BJ (cell line): Measurements from ENCODE around the gene CD6. TPM values are rescaled to one million over a fixed set of nuclear protein-coding genes. Genes with fewer than 3 reads are reported as not detected.

Source experiments
- CTCF ChIA-PET: fragments of 350-600 bp; formaldehyde crosslinking; extraction: SDS; loops from one replicate; lab custom pipeline; 2021; ENCODE audit warnings: antibody characterized with exemption, inconsistent platforms; lab: Yijun Ruan, JAX
- POLR2A ChIA-PET: fragments of 300-600 bp; sonication (Branson Sonifier 250); formaldehyde crosslinking; extraction: SDS; loops from one replicate; lab custom pipeline; 2021; ENCODE audit warnings: antibody characterized with exemption; lab: Charles Lee
- DNase-seq: peaks from one replicate; pipeline ENCODE4 v3.0.0-alpha.2; 2011; ENCODE audit warnings: low read depth
- H3K27me3 ChIP-seq: 2 replicates; pipeline ENCODE4 v1.6.0; 2011; ENCODE audit warnings: low read length; ENCODE audit not compliant: control insufficient read depth, insufficient read depth
- H3K36me3 ChIP-seq: 2 replicates; pipeline ENCODE4 v1.5.1; 2011; ENCODE audit warnings: low read length; ENCODE audit not compliant: control insufficient read depth, insufficient read depth
- H3K4me3 ChIP-seq: 2 replicates; pipeline ENCODE4 v1.5.1; 2011; ENCODE audit warnings: low read depth, mild to moderate bottlenecking, control low read depth, low read length
- polyA plus RNA-seq: library from polyadenylated mRNA; depleted of rRNA; stranded (reverse); fragments of >200 nt; gene quantifications from 2 replicates; pipeline ENCODE4 v1.2.3, GENCODE V29; 2011
- TF ChIP-seq, protein P1 (sequence below): IDR thresholded peaks from 2 replicates; pipeline ENCODE4 v1.5.1; 2011; ENCODE audit warnings: low read depth, mild to moderate bottlenecking, control low read depth, inconsistent platforms, low read length, moderate library complexity; ENCODE audit not compliant: insufficient read depth

The CD6 gene
- polyA plus RNA-seq, 1 experiment, result not detected

DNA sequence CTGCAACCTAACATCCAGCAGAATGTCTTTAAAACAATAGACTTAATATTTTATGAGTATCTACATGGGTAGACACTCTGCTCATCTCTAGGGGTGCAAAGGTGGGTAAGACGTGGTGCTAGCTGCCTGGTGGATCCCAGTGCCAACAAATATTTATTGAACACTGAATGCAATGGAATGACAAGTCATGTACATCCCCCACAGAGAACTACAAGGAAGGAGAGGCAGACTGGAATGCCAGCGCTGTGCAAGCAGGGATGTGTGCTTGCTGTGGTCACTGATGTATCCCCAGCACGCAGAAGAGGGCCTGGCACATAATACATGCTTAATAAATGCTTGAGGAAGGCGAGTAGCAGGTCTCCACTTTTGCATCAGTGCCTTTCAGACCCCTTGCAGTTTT, 61.9 kb downstream of the CD6 start:
- CTCF ChIA-PET, result no interaction called here

DNA sequence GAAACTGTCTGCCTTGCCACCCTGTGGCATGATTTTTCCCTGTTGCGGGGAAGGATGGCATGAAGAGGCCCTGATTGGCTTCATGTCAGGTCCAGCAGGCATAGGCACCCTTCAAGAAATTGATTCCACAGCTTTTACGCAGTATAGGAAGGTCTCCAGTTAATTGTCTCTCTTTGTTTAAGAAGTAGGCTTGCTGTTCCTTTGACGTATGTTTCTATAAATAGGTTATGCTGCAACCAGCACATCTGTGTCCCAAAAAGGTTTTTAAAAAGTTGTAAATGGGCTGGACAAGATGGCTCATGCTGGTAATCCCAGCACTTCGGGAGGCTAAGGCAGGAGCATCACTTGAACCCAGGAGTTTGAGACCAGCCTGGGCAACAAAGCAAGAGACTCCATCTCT, 62.6 kb downstream of the CD6 start:
- POLR2A ChIA-PET, result no interaction called here
- H3K36me3 ChIP-seq, result no peaks in the 10 kb centered on the region
- peaks cover 2% of the 10 kb centered on the region; the same call in 1 of the 2 replicates for H3K27me3 ChIP-seq
- CTCF ChIA-PET, result no interaction called here
- no peak for DNase-seq
- TF ChIP-seq, protein P1, sequence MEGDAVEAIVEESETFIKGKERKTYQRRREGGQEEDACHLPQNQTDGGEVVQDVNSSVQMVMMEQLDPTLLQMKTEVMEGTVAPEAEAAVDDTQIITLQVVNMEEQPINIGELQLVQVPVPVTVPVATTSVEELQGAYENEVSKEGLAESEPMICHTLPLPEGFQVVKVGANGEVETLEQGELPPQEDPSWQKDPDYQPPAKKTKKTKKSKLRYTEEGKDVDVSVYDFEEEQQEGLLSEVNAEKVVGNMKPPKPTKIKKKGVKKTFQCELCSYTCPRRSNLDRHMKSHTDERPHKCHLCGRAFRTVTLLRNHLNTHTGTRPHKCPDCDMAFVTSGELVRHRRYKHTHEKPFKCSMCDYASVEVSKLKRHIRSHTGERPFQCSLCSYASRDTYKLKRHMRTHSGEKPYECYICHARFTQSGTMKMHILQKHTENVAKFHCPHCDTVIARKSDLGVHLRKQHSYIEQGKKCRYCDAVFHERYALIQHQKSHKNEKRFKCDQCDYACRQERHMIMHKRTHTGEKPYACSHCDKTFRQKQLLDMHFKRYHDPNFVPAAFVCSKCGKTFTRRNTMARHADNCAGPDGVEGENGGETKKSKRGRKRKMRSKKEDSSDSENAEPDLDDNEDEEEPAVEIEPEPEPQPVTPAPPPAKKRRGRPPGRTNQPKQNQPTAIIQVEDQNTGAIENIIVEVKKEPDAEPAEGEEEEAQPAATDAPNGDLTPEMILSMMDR, result no peak
- H3K4me3 ChIP-seq, result no peak overlapping the region

More for the DNA sequence above, 61.9 kb downstream of the CD6 start:
- no peaks in the 10 kb centered on the region for H3K36me3 ChIP-seq
- H3K27me3 ChIP-seq, result peaks cover 2% of the 10 kb centered on the region; the same call in 1 of the 2 replicates
- TF ChIP-seq, protein P1, result no peak
- POLR2A ChIA-PET, result no interaction called here
- no peak for DNase-seq
- H3K4me3 ChIP-seq, result no peak overlapping the region

DNA sequence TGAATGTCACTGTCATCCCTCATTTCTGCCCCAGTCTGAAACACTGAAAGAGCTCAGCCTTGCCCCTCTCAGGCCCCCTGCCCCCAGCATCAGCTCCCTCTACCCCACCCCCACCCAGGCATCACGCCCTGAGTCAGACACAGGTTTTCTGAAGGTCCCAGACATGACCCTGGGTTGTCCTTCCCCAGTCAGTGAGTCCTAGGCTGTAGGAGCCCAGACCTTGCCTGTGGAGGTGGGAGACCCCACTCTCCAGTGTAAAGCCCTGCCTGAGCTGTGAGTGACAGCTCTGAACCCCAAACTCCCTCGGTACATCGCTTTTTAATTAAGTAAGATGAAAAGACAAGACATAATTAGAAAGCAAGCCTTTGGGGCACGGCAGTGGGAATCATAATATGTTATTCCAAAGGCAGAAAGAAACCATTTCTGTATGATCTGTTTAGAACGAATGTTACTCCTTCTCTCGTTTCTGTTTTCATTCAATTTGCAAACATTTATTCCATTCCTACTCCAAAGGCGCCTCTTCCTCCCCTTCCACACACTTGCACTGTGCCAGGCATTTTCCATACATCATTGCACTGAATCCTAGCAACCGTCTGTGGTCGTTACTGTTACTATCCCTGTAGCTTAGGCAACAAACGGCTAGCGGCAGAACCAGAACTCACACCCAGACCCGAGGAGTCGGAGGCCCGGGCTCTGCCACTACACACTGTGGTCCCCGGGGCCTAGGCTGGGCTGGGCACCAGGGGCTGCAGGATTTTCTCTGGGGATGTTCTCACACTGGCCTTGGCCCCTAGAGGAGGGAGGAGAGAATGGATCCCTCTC, 63.4 kb downstream of the CD6 start:
- ChIA-PET POLR2A (no interaction called here), CTCF (no interaction called here)
- DNase-seq, result no peak
- Histone ChIP-seq H3K36me3 (no peaks in the 10 kb centered on the region), H3K4me3 (no peak overlapping the region), H3K27me3 (peaks cover 3% of the 10 kb centered on the region; the same call in 1 of the 2 replicates)
- TF ChIP-seq, protein P1, result no peak

DNA sequence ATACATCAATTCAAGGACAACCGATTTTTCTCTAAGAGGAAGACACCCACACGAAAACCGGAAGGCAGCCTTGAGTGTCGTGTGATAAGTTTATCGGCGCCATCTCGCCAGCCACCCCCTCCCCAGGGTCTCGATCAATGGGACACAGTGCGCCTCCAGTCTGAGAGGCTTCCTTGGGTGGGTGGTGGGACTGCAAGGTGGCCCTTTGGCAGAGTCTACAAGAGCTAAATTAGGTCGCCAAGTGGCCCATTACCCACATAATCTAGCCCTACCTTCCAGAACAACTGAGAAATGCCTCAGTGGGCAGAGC, 64.0 kb downstream of the CD6 start:
- CTCF ChIA-PET, result no interaction called here
- H3K36me3 ChIP-seq, result no peaks in the 10 kb centered on the region
- POLR2A ChIA-PET, result no interaction called here
- TF ChIP-seq, protein P1, result no peak
- H3K4me3 ChIP-seq, result no peak overlapping the region
- H3K27me3 ChIP-seq, result peaks cover 3% of the 10 kb centered on the region; the same call in 1 of the 2 replicates
- no peak for DNase-seq

DNA sequence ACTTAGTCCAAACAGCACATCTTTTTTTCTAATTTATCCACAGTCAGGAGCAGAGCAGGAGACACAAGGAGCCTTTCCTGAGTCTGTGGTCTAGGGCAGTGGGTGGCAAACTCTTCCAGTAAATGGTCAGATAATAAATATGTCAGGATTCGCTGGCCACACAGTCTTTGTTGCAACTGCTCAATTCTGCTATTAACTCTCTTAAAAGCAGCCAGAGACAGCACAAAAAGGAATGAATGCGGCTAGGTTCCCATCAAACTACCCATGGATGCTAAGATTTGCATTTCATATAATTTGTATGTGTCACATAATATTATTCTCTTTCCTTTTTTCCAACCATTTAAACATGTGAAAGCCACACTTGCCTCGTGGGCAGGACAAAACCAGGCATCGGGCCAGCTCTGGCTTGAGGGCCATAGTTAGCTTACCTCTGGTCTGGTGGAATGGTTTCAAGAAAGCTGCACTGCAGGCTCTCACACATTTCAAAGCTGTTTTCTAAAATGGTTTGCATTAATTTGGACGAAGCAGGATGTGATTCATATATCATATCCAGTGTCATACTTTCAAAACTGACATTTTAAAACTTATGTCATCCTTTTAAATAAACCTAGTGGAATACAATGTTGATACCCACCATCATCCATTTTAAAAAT, 66.1 kb downstream of the CD6 start:
- CTCF ChIA-PET, result no interaction called here
- TF ChIP-seq, protein P1, result no peak
- H3K4me3 ChIP-seq, result no peak overlapping the region
- peaks cover 3% of the 10 kb centered on the region; the same call in 1 of the 2 replicates for H3K27me3 ChIP-seq
- DNase-seq, result no peak
- POLR2A ChIA-PET, result no interaction called here
- no peaks in the 10 kb centered on the region for H3K36me3 ChIP-seq
